Loucy (cell line): ENCODE measurements around the gene ALDH6A1.

Experiments used
- CTCF ChIP-seq: fragments of 200-600 bp; sonication (generic); conservative IDR thresholded peaks from 2 replicates; pipeline ENCODE4 v1.5.1; 2014; ENCODE audit warnings: mild to moderate bottlenecking, antibody characterized with exemption, low read length
- EZH2phosphoT487 ChIP-seq: fragments of 200-600 bp; IDR thresholded peaks from 2 replicates; pipeline ENCODE4 v1.6.1; 2018; ENCODE audit warnings: antibody characterized with exemption, mild to moderate bottlenecking, moderate library complexity, borderline replicate concordance

DNA sequence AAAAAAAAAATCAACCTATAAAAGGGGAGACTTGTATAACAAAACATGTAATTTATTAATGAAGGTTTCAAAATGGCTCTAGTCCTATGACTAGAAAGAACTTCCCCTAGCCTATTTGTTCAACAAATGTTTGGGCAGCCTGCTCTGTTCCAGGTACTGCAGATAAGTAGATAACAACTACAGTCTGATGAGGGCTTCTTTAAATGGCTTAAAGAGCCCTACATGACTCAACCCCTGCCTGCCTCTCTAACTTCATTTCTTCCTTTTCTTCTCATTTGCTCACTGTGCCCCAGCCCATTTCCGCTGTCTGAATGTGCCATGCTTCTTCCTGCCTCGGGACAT lies 21.5 kb downstream of the ALDH6A1 start:
- TF ChIP-seq CTCF = no peak
- TF ChIP-seq EZH2phosphoT487 = no peak
